Measurements from ENCODE around the gene PCDH12. TPM values are rescaled to one million over a fixed set of nuclear protein-coding genes. Genes with fewer than 3 reads are reported as not detected.

Gene PCDH12
- total RNA-seq, 1 experiment from 2014 or later: not detected

- no peak for DNase-seq (ENCODE audit: unreplicated experiment)
- CTCF ChIA-PET: interaction anchor here (0.5 to 18.0 kb wide), 8 partner anchors 9 to 298 kb away, joined by 3 to 395 read pairs (median 23); partner anchors contain the start of gene PCDH12
- Mint-ChIP-seq H3K27me3 (ENCODE audit: insufficient read depth, unreplicated experiment) (no peaks in the 10 kb centered on the region), H3K4me1 (ENCODE audit: insufficient read depth, unreplicated experiment) (peaks cover 20% of the 10 kb centered on the region), H3K4me3 (ENCODE audit: unreplicated experiment) (no peak overlapping the region), H3K36me3 (ENCODE audit: insufficient read depth, unreplicated experiment) (peaks cover 21% of the 10 kb centered on the region), H3K27ac (ENCODE audit: low read depth, unreplicated experiment) (no peak overlapping the region), H3K9me3 (ENCODE audit: unreplicated experiment) (no peaks in the 10 kb centered on the region)
- POLR2A ChIA-PET: interaction anchor here (0.6 kb wide), 1 partner anchor 316 kb away, joined by 4 read pairs; no protein-coding TSS in a partner anchor
- intact Hi-C loops (cut with micrococcal nuclease): loop anchor here (10.0 kb wide), 1 partner anchor 152 kb away; no protein-coding TSS in a partner anchor
- TF ChIP-seq CTCF (IDR thresholded peaks at IDR 0.05; ENCODE audit: unreplicated experiment): no peak
- BruUV-seq (replicated peaks): no TSS peak
Observed at GRCh38 chr5:141966963-141967333, 8.9 kb upstream of the PCDH12 start.

- H3K4me1 Mint-ChIP-seq (ENCODE audit: insufficient read depth, unreplicated experiment): peaks cover 20% of the 10 kb centered on the region
- BruUV-seq (replicated peaks): no TSS peak
- H3K4me3 Mint-ChIP-seq (ENCODE audit: unreplicated experiment): no peak overlapping the region
- ChIA-PET POLR2A (interaction anchor here (0.7 kb wide), 3 partner anchors 19 to 870 kb away, joined by 3 to 4 read pairs (median 3); no protein-coding TSS in a partner anchor), CTCF (interaction anchor here (0.5 to 19.4 kb wide), 4 partner anchors 76 to 273 kb away, joined by 4 to 519 read pairs (median 213); partner anchors contain the start of gene PCDH1)
- intact Hi-C loops (cut with micrococcal nuclease): loop anchor here (10.0 kb wide), 1 partner anchor 152 kb away; no protein-coding TSS in a partner anchor
- H3K9me3 Mint-ChIP-seq (ENCODE audit: unreplicated experiment): no peaks in the 10 kb centered on the region
- H3K27ac Mint-ChIP-seq (ENCODE audit: low read depth, unreplicated experiment): no peak overlapping the region
- no peaks in the 10 kb centered on the region for H3K27me3 Mint-ChIP-seq (ENCODE audit: insufficient read depth, unreplicated experiment)
- peaks cover 15% of the 10 kb centered on the region for H3K36me3 Mint-ChIP-seq (ENCODE audit: insufficient read depth, unreplicated experiment)
- no peak for TF ChIP-seq CTCF (IDR thresholded peaks at IDR 0.05; ENCODE audit: unreplicated experiment)
- no peak for DNase-seq (ENCODE audit: unreplicated experiment)
Observed at GRCh38 chr5:141966275-141966962, 8.4 kb upstream of the PCDH12 start.

GRCh38 chr5:141965071-141965470 is 7.1 kb upstream of the PCDH12 start:
- peaks cover 22% of the 10 kb centered on the region for H3K4me1 Mint-ChIP-seq (ENCODE audit: insufficient read depth, unreplicated experiment)
- no peak for DNase-seq (ENCODE audit: unreplicated experiment)
- no peaks in the 10 kb centered on the region for H3K27me3 Mint-ChIP-seq (ENCODE audit: insufficient read depth, unreplicated experiment)
- H3K9me3 Mint-ChIP-seq (ENCODE audit: unreplicated experiment): no peaks in the 10 kb centered on the region
- H3K4me3 Mint-ChIP-seq (ENCODE audit: unreplicated experiment): no peak overlapping the region
- ChIA-PET POLR2A (interaction anchor here (2.0 kb wide), 1 partner anchor 41 kb away, joined by 11 read pairs; the partner anchor contains the start of gene DELE1), CTCF (interaction anchor here (0.6 to 19.4 kb wide), 3 partner anchors 80 to 272 kb away, joined by 4 to 519 read pairs (median 395); partner anchors contain the start of gene PCDH1)
- H3K36me3 Mint-ChIP-seq (ENCODE audit: insufficient read depth, unreplicated experiment): peaks cover 6% of the 10 kb centered on the region
- no peak overlapping the region for H3K27ac Mint-ChIP-seq (ENCODE audit: low read depth, unreplicated experiment)
- no peak for TF ChIP-seq CTCF (IDR thresholded peaks at IDR 0.05; ENCODE audit: unreplicated experiment)
- intact Hi-C loops (cut with micrococcal nuclease): loop anchor here (10.0 kb wide), 1 partner anchor 150 kb away; no protein-coding TSS in a partner anchor
- BruUV-seq (replicated peaks): no TSS peak

- H3K27ac Mint-ChIP-seq (ENCODE audit: low read depth, unreplicated experiment): no peak overlapping the region
- CTCF ChIA-PET: interaction anchor here (0.5 to 19.4 kb wide), 13 partner anchors 11 to 299 kb away, joined by 3 to 519 read pairs (median 4); partner anchors contain the start of gene PCDH1
- peaks cover 18% of the 10 kb centered on the region for H3K4me1 Mint-ChIP-seq (ENCODE audit: insufficient read depth, unreplicated experiment)
- no peak overlapping the region for H3K4me3 Mint-ChIP-seq (ENCODE audit: unreplicated experiment)
- peaks cover 1% of the 10 kb centered on the region for H3K36me3 Mint-ChIP-seq (ENCODE audit: insufficient read depth, unreplicated experiment)
- no peak for DNase-seq (ENCODE audit: unreplicated experiment)
- POLR2A ChIA-PET: interaction anchor here (0.6 to 2.0 kb wide), 3 partner anchors 40 to 272 kb away, joined by 3 to 11 read pairs (median 3); partner anchors contain the start of gene DELE1
- no TSS peak for BruUV-seq (replicated peaks)
- no peak for TF ChIP-seq CTCF (IDR thresholded peaks at IDR 0.05; ENCODE audit: unreplicated experiment)
- no peaks in the 10 kb centered on the region for H3K9me3 Mint-ChIP-seq (ENCODE audit: unreplicated experiment)
- H3K27me3 Mint-ChIP-seq (ENCODE audit: insufficient read depth, unreplicated experiment): no peaks in the 10 kb centered on the region
- intact Hi-C loops (cut with micrococcal nuclease): loop anchor here (10.0 kb wide), 1 partner anchor 149 kb away; no protein-coding TSS in a partner anchor
Observed at GRCh38 chr5:141963701-141964100, 5.7 kb upstream of the PCDH12 start.
